ENCODE measurements around the gene ZNF385D. TPM values are rescaled to one million over a fixed set of nuclear protein-coding genes. Genes with fewer than 3 reads are reported as not detected.

ZNF385D gene
- total and polyA plus RNA-seq, 11 donors: 1.3 to 19.8 (median 7.9) TPM

DNA sequence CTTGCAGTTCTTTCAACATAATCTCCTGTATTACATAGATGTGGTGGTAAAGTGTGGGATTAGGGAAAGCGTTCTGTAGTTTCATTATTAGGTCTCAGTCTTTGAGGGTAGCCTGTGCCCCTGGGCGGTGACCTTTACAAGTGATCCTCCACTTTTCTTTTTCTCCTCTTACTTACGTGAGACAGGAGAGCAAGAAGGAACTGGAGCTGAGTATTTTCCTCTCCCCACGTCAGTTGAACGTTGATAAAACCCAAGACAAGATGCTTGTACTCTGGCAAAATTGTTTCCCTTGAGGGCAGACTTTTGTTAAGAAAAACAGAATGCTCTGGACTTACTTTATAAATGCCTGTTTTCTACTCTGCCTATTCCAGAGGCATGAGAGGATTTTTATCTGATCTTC lies 378.7 kb downstream of the ZNF385D start:
- no peak for ATAC-seq
- Histone ChIP-seq H3K27me3 (no peaks in the 10 kb centered on the region), H3K4me1 (no peaks in the 10 kb centered on the region), H3K4me3 (no peak overlapping the region), H3K9me3 (peaks cover 0 to 8% (median 0%) of the 10 kb centered on the region in 12 donors), H3K36me3 (no peaks in the 10 kb centered on the region), H3K27ac (no peak overlapping the region)
- TF ChIP-seq, protein P1, sequence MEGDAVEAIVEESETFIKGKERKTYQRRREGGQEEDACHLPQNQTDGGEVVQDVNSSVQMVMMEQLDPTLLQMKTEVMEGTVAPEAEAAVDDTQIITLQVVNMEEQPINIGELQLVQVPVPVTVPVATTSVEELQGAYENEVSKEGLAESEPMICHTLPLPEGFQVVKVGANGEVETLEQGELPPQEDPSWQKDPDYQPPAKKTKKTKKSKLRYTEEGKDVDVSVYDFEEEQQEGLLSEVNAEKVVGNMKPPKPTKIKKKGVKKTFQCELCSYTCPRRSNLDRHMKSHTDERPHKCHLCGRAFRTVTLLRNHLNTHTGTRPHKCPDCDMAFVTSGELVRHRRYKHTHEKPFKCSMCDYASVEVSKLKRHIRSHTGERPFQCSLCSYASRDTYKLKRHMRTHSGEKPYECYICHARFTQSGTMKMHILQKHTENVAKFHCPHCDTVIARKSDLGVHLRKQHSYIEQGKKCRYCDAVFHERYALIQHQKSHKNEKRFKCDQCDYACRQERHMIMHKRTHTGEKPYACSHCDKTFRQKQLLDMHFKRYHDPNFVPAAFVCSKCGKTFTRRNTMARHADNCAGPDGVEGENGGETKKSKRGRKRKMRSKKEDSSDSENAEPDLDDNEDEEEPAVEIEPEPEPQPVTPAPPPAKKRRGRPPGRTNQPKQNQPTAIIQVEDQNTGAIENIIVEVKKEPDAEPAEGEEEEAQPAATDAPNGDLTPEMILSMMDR (IDR thresholded peaks at IDR 0.05): no peak
- DNase-seq: no peak
- WGBS, 4 donors: 52 to 62% (median 57%) methylated on average over 5 of the region's 5 CpGs
- intact Hi-C loops (cut with DNase I): no loop called here
